ENCODE data around the gene RHOBTB3.

DNA sequence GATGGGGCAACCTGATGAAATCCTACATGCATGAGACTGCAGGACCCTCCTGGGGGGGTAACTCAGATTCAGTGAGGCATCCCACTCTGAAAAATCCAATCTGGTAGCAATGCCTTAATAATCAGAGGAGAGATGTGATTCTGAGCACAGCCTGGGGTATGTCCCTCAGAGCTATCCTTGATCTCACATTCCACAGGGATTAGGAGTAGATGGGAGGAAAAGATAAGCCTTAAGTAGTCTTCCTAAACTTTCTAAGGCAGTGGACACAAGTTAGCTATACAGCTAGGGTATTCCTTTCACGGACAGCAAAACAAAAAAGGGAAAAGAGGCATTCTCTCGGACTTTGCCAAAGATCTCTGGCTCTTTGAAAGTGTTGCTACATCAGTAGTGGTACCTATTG, 44.5 kb upstream of the RHOBTB3 start:
- TF ChIP-seq POLR2AphosphoS5 (IDR thresholded peaks at IDR 0.05), result no peak
- TF ChIP-seq, protein P1, sequence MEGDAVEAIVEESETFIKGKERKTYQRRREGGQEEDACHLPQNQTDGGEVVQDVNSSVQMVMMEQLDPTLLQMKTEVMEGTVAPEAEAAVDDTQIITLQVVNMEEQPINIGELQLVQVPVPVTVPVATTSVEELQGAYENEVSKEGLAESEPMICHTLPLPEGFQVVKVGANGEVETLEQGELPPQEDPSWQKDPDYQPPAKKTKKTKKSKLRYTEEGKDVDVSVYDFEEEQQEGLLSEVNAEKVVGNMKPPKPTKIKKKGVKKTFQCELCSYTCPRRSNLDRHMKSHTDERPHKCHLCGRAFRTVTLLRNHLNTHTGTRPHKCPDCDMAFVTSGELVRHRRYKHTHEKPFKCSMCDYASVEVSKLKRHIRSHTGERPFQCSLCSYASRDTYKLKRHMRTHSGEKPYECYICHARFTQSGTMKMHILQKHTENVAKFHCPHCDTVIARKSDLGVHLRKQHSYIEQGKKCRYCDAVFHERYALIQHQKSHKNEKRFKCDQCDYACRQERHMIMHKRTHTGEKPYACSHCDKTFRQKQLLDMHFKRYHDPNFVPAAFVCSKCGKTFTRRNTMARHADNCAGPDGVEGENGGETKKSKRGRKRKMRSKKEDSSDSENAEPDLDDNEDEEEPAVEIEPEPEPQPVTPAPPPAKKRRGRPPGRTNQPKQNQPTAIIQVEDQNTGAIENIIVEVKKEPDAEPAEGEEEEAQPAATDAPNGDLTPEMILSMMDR (IDR thresholded peaks at IDR 0.05), result no peak

Data from prostate gland (tissue), 2 donors.